SK-N-MC (cell line): ENCODE results near the gene PLA2G12A.

ENCODE experiments used
- EZH2 ChIP-seq: fragments of 200-600 bp; sonication (generic); IDR thresholded peaks from one replicate; pipeline ENCODE4 v1.6.1; 2017; ENCODE audit warnings: antibody characterized with exemption
- POLR2AphosphoS5 ChIP-seq: IDR thresholded peaks from 2 replicates; pipeline ENCODE4 v1.6.1; 2012; ENCODE audit warnings: mild to moderate bottlenecking, low read depth, low read length, borderline replicate concordance

- TF ChIP-seq EZH2 (no peak), POLR2AphosphoS5 (no peak)
These were observed 6.8 kb downstream of the PLA2G12A start for GRCh38 chr4:109723110-109723509.
